PFSK-1 (cell line): Measurements from ENCODE around the gene FZD1.

Experiments
- POLR2AphosphoS5 ChIP-seq: IDR thresholded peaks from 2 replicates; pipeline ENCODE4 v1.6.1; 2012; ENCODE audit warnings: low read depth, mild to moderate bottlenecking, control low read depth, low read length, moderate library complexity
- REST ChIP-seq, 2 experiments: IDR thresholded peaks; 2 replicates each; pipeline versions ENCODE4 v1.6.1 to v1.8.0; 2011 to 2012; ENCODE audit warnings: low read depth in 2 of 2, low read length in 2 of 2, control low read depth in 1 of 2, inconsistent platforms in 1 of 2, mild to moderate bottlenecking in 1 of 2, moderate library complexity in 1 of 2; ENCODE audit not compliant: insufficient read depth in 1 of 2
- SIN3A ChIP-seq: IDR thresholded peaks from 2 replicates; pipeline ENCODE4 v1.6.1; 2012; ENCODE audit warnings: mild to moderate bottlenecking, low read length, moderate library complexity, borderline replicate concordance; ENCODE audit not compliant: insufficient read depth
- TAF1 ChIP-seq: IDR thresholded peaks from 2 replicates; pipeline ENCODE4 v1.6.1; 2012; ENCODE audit warnings: low read length, control low read depth, borderline replicate concordance; ENCODE audit not compliant: insufficient read depth

- no peak for TF ChIP-seq TAF1
- no peak for TF ChIP-seq POLR2AphosphoS5
- no peak for TF ChIP-seq SIN3A
- no peak for TF ChIP-seq REST (IDR thresholded peaks at IDR 0.05; ENCODE audit: insufficient read depth in 1 of 2, low read depth in 2 of 2, low read length in 2 of 2)
Measured at GRCh38 chr7:91280185-91280584, 16.0 kb downstream of the FZD1 start.
